Ascending aorta (tissue), 2 donors: Measurements from ENCODE around the gene CYBA. TPM values are rescaled to one million over a fixed set of nuclear protein-coding genes. Genes with fewer than 3 reads are reported as not detected.

Source experiments
- DNase-seq, 2 donors: peaks; one replicate each; pipeline ENCODE4 v3.0.0-alpha.2; 2019; ENCODE audit warnings: low spot score in 2 of 2
- H3K27ac ChIP-seq, 2 donors: fragments of 200-600 bp; sonication (generic); one replicate each; pipeline ENCODE4 v1.5.1; 2016 to 2017; ENCODE audit warnings: mild to moderate bottlenecking in 1 of 2
- H3K27me3 ChIP-seq: fragments of 200-600 bp; sonication (generic); one replicate; pipeline ENCODE4 v1.5.1; 2017
- H3K36me3 ChIP-seq, 2 donors: fragments of 200-600 bp; sonication (generic); one replicate each; pipeline ENCODE4 v1.5.1; 2016
- H3K4me1 ChIP-seq, 2 donors: fragments of 200-600 bp; sonication (generic); one replicate each; pipeline ENCODE4 v1.5.1; 2016 to 2017; ENCODE audit warnings: mild to moderate bottlenecking in 1 of 2
- H3K4me3 ChIP-seq, 2 donors: fragments of 200-600 bp; sonication (generic); one replicate each; pipeline ENCODE4 v1.5.1; 2016 to 2017; ENCODE audit warnings: mild to moderate bottlenecking in 1 of 2
- H3K9me3 ChIP-seq, 2 donors: fragments of 200-600 bp; sonication (generic); one replicate each; pipeline ENCODE4 v1.5.1; 2016
- CTCF ChIP-seq, 3 experiments: fragments of 200-600 bp in 2 of 3; fragments of 450-650 bp in 1 of 3; sonication (generic) in 2 of 3; IDR thresholded peaks; one replicate each; pipeline ENCODE4 v1.5.1; 2016 to 2019; ENCODE audit warnings: antibody characterized with exemption in 3 of 3, mild to moderate bottlenecking in 1 of 3, moderate library complexity in 1 of 3
- intact Hi-C: fragments of 100-400 bp; cut with DNase I; formaldehyde crosslinking; loops from one replicate; pipeline ENCODE4 v1.15.1; 2023
- total RNA-seq: library from RNA; depleted of rRNA; stranded (reverse); fragments of >200 nt; gene quantifications from one replicate; pipeline ENCODE4 v1.1.0, GENCODE V29; 2016

Gene CYBA
- total RNA-seq, 1 donor from 2014 or later, result 361 TPM

- no peaks in the 10 kb centered on the region for H3K4me1 ChIP-seq
- no peaks in the 10 kb centered on the region for H3K27me3 ChIP-seq
- no peak for DNase-seq
- no peak overlapping the region for H3K27ac ChIP-seq
- H3K9me3 ChIP-seq, result no peaks in the 10 kb centered on the region
- no peak overlapping the region for H3K4me3 ChIP-seq
- peaks cover 89 to 95% of the 10 kb centered on the region in 2 donors for H3K36me3 ChIP-seq
- intact Hi-C loops, result no loop called here
- no peak for TF ChIP-seq CTCF (IDR thresholded peaks at IDR 0.05)
Observed at GRCh38 chr16:88627531-88628411, 23.1 kb downstream of the CYBA start.

- no peaks in the 10 kb centered on the region for H3K27me3 ChIP-seq
- no peak overlapping the region for H3K4me3 ChIP-seq
- TF ChIP-seq CTCF (IDR thresholded peaks at IDR 0.05), result no peak
- no peak for DNase-seq
- H3K27ac ChIP-seq, result no peak overlapping the region
- no peaks in the 10 kb centered on the region for H3K4me1 ChIP-seq
- intact Hi-C loops, result no loop called here
- H3K36me3 ChIP-seq, result peaks cover 90 to 96% of the 10 kb centered on the region in 2 donors
- no peaks in the 10 kb centered on the region for H3K9me3 ChIP-seq
Observed at GRCh38 chr16:88626646-88627045, 24.2 kb downstream of the CYBA start.

- no peaks in the 10 kb centered on the region for H3K9me3 ChIP-seq
- intact Hi-C loops, result no loop called here
- H3K4me1 ChIP-seq, result no peaks in the 10 kb centered on the region
- no peaks in the 10 kb centered on the region for H3K27me3 ChIP-seq
- DNase-seq, result no peak
- H3K4me3 ChIP-seq, result no peak overlapping the region
- H3K36me3 ChIP-seq, result peaks cover 77 to 81% of the 10 kb centered on the region in 2 donors
- no peak overlapping the region for H3K27ac ChIP-seq
- no peak for TF ChIP-seq CTCF (IDR thresholded peaks at IDR 0.05)
Observed at GRCh38 chr16:88624977-88625576, 25.8 kb downstream of the CYBA start.

DNA sequence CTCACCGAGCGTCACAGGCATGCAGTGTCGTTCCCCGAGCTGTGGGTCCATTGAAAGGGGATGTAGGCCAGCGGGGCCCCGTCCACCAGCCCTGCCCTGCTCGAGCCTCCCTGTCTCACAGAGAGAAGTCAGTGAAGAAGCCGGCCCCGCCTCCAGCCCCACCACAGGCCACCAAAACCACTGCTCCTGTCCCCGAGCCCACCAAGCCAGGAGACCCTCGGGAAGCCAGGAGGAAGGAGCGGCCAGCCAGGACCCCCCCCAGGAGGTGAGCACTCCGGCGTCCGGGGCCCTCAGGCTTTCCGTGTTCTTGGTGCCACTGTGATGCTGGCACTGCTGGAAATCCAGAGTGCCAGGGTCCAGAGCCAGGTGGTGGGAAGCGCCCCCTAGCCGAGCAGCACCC, 26.4 kb downstream of the CYBA start:
- Histone ChIP-seq H3K9me3 (no peaks in the 10 kb centered on the region), H3K27me3 (no peaks in the 10 kb centered on the region), H3K36me3 (peaks cover 71 to 77% of the 10 kb centered on the region in 2 donors), H3K4me1 (no peaks in the 10 kb centered on the region), H3K4me3 (no peak overlapping the region), H3K27ac (no peak overlapping the region)
- TF ChIP-seq CTCF (IDR thresholded peaks at IDR 0.05), result no peak
- intact Hi-C loops, result no loop called here
- DNase-seq, result no peak

- Histone ChIP-seq H3K27ac (no peak overlapping the region), H3K4me3 (no peak overlapping the region), H3K9me3 (no peaks in the 10 kb centered on the region), H3K4me1 (no peaks in the 10 kb centered on the region), H3K36me3 (peaks cover 66 to 75% of the 10 kb centered on the region in 2 donors), H3K27me3 (no peaks in the 10 kb centered on the region)
- intact Hi-C loops, result no loop called here
- DNase-seq, result no peak
- no peak for TF ChIP-seq CTCF (IDR thresholded peaks at IDR 0.05)
Observed at GRCh38 chr16:88623858-88624257, 27.0 kb downstream of the CYBA start.
